Measurements from ENCODE around the gene CTAGE8.
"Not testable (repeated sequence)": the region's sequence is repeated elsewhere in the genome, so short reads cannot be mapped to it uniquely, and the experiment has no call there.

CTAGE8 gene

DNA sequence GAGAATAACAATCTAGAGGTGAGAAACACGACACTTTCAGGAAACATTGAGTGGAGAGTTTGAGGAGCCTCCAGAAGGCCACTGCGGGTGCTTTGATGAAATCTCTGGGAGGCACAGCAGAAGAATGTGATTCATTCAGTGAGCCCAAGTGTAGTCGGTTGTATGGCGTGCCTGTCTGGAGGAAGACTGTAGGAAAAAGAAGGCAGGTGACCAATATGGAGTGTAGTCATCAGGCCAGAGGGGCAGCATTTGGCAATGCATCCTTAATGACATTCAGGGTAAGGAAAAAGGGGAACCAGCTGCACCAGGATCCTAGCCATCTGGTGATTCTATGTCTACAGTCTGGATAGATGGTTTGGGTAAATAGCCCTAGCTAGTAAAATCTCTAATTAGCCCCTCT, 16.8 kb downstream of the CTAGE8 start:
- DNase-seq = not testable (repeated sequence)

DNA sequence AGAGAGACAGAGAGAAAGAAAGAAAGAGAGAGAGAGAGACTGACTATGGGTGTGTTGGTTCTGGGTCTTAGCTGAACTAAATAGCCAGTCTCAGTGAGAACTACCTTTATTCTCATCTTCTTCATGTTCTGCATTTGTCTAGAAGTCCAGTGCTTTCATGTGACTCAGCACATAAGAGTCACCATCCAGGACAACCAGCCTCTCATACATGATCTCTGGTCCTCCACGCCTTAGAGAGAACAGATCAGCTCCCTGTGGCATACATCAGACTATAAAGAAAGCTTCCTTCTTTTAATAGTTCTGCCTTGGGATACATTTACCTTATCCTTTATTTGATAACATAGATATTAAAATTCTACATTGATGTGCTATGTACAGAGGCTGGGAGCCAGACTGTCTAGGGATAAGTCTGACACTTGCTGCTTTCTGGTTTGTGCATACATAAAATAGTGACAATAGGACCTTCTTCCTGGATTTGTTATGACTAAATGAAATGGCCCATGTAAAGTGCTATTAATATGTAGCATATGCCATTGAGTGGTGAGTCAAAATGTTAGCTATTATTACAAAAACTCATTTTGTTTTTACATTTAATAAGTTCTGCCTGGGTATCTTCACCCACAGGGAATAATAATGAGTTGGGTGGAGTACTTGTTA, 21.3 kb downstream of the CTAGE8 start:
- DNase-seq = not testable (repeated sequence)

GRCh38 chr7:144246967-144247366, 22.1 kb downstream of the CTAGE8 start:
- DNase-seq = not testable (repeated sequence)

DNA sequence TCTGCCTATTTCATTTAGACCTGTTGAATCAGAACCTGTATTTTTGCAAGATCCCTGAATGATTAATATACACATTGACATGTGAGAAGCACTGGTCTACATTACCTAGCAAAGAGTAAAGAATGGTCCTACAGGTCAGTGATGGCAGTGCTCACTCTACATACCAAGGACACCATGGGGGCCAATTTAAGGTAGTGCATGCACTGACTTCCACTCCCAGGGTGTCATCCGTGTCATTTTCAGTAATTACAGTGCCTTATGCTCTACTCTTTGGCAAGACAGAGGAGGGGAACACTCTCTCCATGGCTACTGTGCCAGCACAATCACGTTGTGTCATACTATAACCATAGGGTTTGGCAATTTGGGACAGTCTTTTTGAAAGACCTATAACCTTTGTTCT, 23.7 kb downstream of the CTAGE8 start:
- DNase-seq = not testable (repeated sequence)

DNA sequence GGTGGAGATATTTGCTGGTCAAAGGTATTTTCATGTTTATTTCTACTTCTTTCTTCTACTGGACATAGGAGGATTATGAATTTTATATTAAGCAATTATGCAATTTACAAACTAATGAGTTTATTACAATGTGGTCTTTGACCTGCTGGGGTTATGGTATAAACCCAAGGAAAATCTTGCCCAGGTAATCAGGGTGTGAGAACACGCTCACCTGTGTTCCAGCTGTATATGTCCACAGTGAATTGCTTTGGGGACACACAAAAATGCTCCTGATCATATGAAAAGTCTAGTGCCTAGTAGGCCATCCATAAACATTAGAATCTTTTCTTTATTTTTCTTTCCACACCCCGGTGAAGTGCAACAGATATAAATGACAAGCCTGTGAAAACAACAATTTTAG, 29.7 kb downstream of the CTAGE8 start, which contains the start of gene OR2A42:
TSS of gene OR2A42 (minus strand) at position 241 of the 400 bp plus-strand sequence. CDS start 6,762 bp downstream, outside the sequence.
- DNase-seq = not testable (repeated sequence)

DNA sequence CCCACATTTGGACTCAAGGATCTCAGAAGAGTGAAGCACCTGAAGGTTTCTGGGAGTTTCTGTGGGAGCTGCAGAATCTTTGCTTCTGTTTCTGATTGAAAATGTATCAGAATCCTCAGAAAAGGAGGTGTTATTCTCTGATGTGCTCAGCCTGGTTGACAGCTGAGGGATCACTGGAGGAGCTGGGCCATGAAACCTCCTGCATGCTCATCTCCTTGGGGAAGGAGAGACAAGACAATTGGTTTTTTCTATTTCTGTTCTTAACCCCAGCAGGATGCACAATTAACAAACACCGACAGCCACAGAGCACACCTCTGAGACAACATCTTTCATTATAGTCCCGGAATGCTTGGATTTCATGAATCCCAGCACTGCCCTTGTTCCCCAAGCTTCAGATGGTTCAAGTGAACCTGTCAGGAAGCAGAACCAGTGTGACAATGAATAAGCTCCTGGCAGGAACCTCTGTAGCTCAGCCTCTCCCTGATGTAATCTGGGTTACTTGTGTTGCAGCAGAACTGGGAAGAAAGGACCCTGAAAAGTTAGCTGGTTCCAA, 30.5 kb downstream of the CTAGE8 start:
- not testable (repeated sequence) for DNase-seq

- not testable (repeated sequence) for DNase-seq
Observed at GRCh38 chr7:144233039-144233438, 36.0 kb downstream of the CTAGE8 start.

- not testable (repeated sequence) for DNase-seq
Observed at GRCh38 chr7:144231027-144231426, 38.1 kb downstream of the CTAGE8 start.

GRCh38 chr7:144228810-144229209, 40.3 kb downstream of the CTAGE8 start:
- DNase-seq = not testable (repeated sequence)

DNA sequence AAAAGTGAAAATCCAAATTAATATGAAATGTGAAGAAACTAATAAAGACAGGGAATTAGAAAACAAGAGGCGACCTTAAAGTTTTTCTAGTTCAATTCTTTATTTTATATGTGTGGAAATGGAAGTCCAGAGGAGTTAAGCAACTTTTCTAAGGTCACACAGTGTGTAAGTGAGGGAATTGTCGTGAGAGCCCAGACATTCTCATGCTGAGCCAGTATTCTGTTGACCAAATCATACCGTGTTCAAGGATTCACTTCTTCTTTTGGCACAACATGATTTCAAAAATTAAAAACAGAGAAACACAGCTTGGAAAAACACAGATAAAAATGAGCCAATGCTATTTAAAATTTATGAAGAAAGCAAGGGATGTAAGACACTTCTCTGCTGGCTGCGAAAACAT, 42.2 kb downstream of the CTAGE8 start:
- not testable (repeated sequence) for DNase-seq

DNA sequence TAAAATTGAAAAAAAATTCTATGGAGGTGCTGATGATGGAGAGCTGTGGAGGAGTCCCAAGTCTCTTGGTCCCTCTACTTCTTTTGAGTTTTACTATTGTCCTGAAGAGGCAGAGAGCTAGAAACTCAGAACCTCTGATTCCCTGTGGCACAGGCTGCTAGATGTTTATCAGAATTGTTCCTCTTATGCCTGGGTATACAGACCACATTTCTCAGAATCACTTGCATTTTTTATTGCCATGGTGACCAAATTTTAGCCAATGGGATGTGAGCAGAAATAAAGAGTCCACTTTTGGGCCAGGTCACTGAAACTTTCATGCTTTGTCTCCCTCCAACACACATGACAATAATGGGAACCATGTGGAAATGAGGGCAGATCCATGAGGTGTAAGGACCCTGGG, 45.4 kb downstream of the CTAGE8 start:
- not testable (repeated sequence) for DNase-seq

- DNase-seq = not testable (repeated sequence)
Observed at GRCh38 chr7:144220531-144220930, 48.6 kb downstream of the CTAGE8 start.

GRCh38 chr7:144219149-144219548, 49.9 kb downstream of the CTAGE8 start:
- DNase-seq = not testable (repeated sequence)

- DNase-seq = not testable (repeated sequence)
Observed at GRCh38 chr7:144218581-144218980, 50.5 kb downstream of the CTAGE8 start.

DNA sequence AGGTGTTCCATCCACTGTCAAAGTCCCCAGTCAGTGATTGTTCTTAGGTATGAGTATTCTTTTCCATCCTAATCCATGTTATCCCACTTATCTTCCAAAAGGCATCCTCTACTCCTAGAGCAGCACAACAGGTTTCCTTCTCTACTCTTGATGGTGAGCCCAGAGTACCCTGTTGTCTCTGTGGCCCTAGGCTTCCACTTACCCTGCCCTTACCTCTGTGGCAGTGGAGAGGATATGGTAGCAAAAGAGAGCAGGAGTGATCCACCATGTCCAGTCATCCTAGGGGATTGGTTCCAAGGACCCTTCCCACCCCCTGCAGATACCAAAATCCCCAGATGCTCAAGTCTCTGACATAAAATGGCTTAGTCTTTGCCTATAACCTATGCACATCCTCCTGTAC, 51.9 kb downstream of the CTAGE8 start:
- DNase-seq = not testable (repeated sequence)
